SK-N-SH treated with all-trans-retinoic acid at 6 μM for 48 hours (cell line): Measurements from ENCODE around the gene RAB7B.

ENCODE experiments used
- ATAC-seq: fragments of 200-7000 bp; cut with Tn5 transposase; 3 replicates; pipeline ENCODE4 v1.9.1; 2020; ENCODE audit warnings: mild to moderate bottlenecking, moderate library complexity
- ARNTL ChIP-seq: fragments of 450-650 bp; formaldehyde crosslinking; IDR thresholded peaks from 2 replicates; pipeline ENCODE4 v1.5.0; 2020; ENCODE audit warnings: low read depth, mild to moderate bottlenecking, moderate library complexity, borderline replicate concordance
- BACH2 ChIP-seq: fragments of 250-450 bp; sonication (Bioruptor Pico); IDR thresholded peaks from 2 replicates; pipeline ENCODE4 v1.9.0; 2021; ENCODE audit warnings: mild to moderate bottlenecking, borderline replicate concordance
- CREB5 ChIP-seq: fragments of 250-450 bp; sonication (Bioruptor Pico); IDR thresholded peaks from 2 replicates; pipeline ENCODE4 v1.5.1; 2020; ENCODE audit warnings: low read depth, mild to moderate bottlenecking, moderate library complexity
- CSDC2 ChIP-seq: fragments of 250-450 bp; sonication (Bioruptor Pico); IDR thresholded peaks from 2 replicates; pipeline ENCODE4 v1.5.0; 2020; ENCODE audit warnings: mild to moderate bottlenecking, moderate library complexity
- CSRNP3 ChIP-seq: fragments of 250-450 bp; sonication (Bioruptor Pico); IDR thresholded peaks from 2 replicates; pipeline ENCODE4 v1.5.1; 2021; ENCODE audit warnings: mild to moderate bottlenecking, moderate library complexity
- GLIS3 ChIP-seq: fragments of 250-450 bp; sonication (Bioruptor Pico); IDR thresholded peaks from 2 replicates; pipeline ENCODE4 v1.5.0; 2020; ENCODE audit warnings: mild to moderate bottlenecking, moderate library complexity
- ISL1 ChIP-seq: fragments of 250-450 bp; sonication (Bioruptor Pico); IDR thresholded peaks from 2 replicates; pipeline ENCODE4 v2.1.2; 2022; ENCODE audit warnings: mild to moderate bottlenecking, moderate library complexity
- OSR1 ChIP-seq: fragments of 250-450 bp; sonication (Bioruptor Pico); IDR thresholded peaks from 2 replicates; pipeline ENCODE4 v1.8.0; 2022; ENCODE audit warnings: moderate library complexity, mild to moderate bottlenecking, inconsistent platforms
- POU6F1 ChIP-seq: fragments of 250-450 bp; sonication (Bioruptor Pico); IDR thresholded peaks from 2 replicates; pipeline ENCODE4 v1.8.0; 2021; ENCODE audit warnings: low read depth, mild to moderate bottlenecking, moderate library complexity, borderline replicate concordance
- PPARA ChIP-seq: fragments of 250-450 bp; sonication (Bioruptor Pico); IDR thresholded peaks from 2 replicates; pipeline ENCODE4 v1.5.0; 2020; ENCODE audit warnings: mild to moderate bottlenecking, borderline replicate concordance
- SNAI2 ChIP-seq: fragments of 250-450 bp; sonication (Bioruptor Pico); IDR thresholded peaks from 2 replicates; pipeline ENCODE4 v1.5.0; 2020; ENCODE audit warnings: mild to moderate bottlenecking, moderate library complexity
- TCF4 ChIP-seq: fragments of 250-450 bp; sonication (Bioruptor Pico); IDR thresholded peaks from 2 replicates; pipeline ENCODE4 v1.8.0; 2021; ENCODE audit warnings: mild to moderate bottlenecking, moderate library complexity, borderline replicate concordance
- TOX ChIP-seq: fragments of 250-450 bp; sonication (Bioruptor Pico); IDR thresholded peaks from 2 replicates; pipeline ENCODE4 v1.8.0; 2021; ENCODE audit warnings: mild to moderate bottlenecking, moderate library complexity, borderline replicate concordance
- TSHZ2 ChIP-seq: fragments of 250-450 bp; sonication (Bioruptor Pico); IDR thresholded peaks from 2 replicates; pipeline ENCODE4 v1.5.0; 2020; ENCODE audit warnings: mild to moderate bottlenecking, moderate library complexity
- ZFP3 ChIP-seq: fragments of 250-450 bp; sonication (Bioruptor Pico); IDR thresholded peaks from 2 replicates; pipeline ENCODE4 v1.5.0; 2020; ENCODE audit warnings: mild to moderate bottlenecking, moderate library complexity
- ZFP30 ChIP-seq: fragments of 450-650 bp; formaldehyde crosslinking; IDR thresholded peaks from 2 replicates; pipeline ENCODE4 v1.5.0; 2022; ENCODE audit warnings: mild to moderate bottlenecking, moderate library complexity
- ZNF565 ChIP-seq: fragments of 450-650 bp; formaldehyde crosslinking; conservative IDR thresholded peaks from 2 replicates; pipeline ENCODE4 v1.5.0; 2020; ENCODE audit warnings: low read depth, mild to moderate bottlenecking, moderate library complexity
- ZNF8 ChIP-seq: fragments of 450-650 bp; formaldehyde crosslinking; IDR thresholded peaks from 2 replicates; pipeline ENCODE4 v1.5.0; 2020; ENCODE audit warnings: mild to moderate bottlenecking, moderate library complexity

RAB7B gene

GRCh38 chr1:206022766-206023165, 19.6 kb upstream of the RAB7B start (continued):
- no peak for TF ChIP-seq CREB5 (CRISPR knock-in tag)
- TF ChIP-seq TOX, result no peak
- no peak for TF ChIP-seq ARNTL (CRISPR knock-in tag)
- no peak for TF ChIP-seq ZNF565 (CRISPR knock-in tag)
- TF ChIP-seq, all 23 proteins: peak for 0

GRCh38 chr1:206021626-206022365, 18.6 kb upstream of the RAB7B start:
- TF ChIP-seq OSR1 (CRISPR knock-in tag), result no peak
- no peak for TF ChIP-seq TOX
- no peak for TF ChIP-seq ZNF565 (CRISPR knock-in tag)
- TF ChIP-seq ZNF8 (CRISPR knock-in tag), result no peak
- TF ChIP-seq ZFP3 (CRISPR knock-in tag), result no peak
- TF ChIP-seq TCF4 (CRISPR knock-in tag), result no peak
- TF ChIP-seq TSHZ2 (CRISPR knock-in tag), result no peak
- TF ChIP-seq POU6F1, result no peak
- no peak for TF ChIP-seq CREB5 (CRISPR knock-in tag)
- TF ChIP-seq SNAI2 (CRISPR knock-in tag), result no peak
- TF ChIP-seq BACH2, result no peak
- no peak for TF ChIP-seq ZFP30
- no peak for TF ChIP-seq PPARA
- TF ChIP-seq, all 23 proteins: peak for 0
- ATAC-seq, result peak; percentile 70

GRCh38 chr1:206021008-206021625, 17.9 kb upstream of the RAB7B start:
- ATAC-seq, result no peak
- TF ChIP-seq TCF4 (CRISPR knock-in tag) (no peak), OSR1 (CRISPR knock-in tag) (no peak), ZNF8 (CRISPR knock-in tag) (no peak), GLIS3 (CRISPR knock-in tag) (no peak)
- TF ChIP-seq, all 23 proteins: peak for 0

GRCh38 chr1:206020393-206021007, 17.3 kb upstream of the RAB7B start:
- no peak for TF ChIP-seq ISL1 (CRISPR knock-in tag)
- TF ChIP-seq ZFP3 (CRISPR knock-in tag), result no peak
- ATAC-seq, result no peak

GRCh38 chr1:206015071-206015470, 11.9 kb upstream of the RAB7B start:
- no peak for ATAC-seq
- no peak for TF ChIP-seq ARNTL (CRISPR knock-in tag)
- no peak for TF ChIP-seq BACH2
- TF ChIP-seq GLIS3 (CRISPR knock-in tag), result no peak
- no peak for TF ChIP-seq CSDC2 (CRISPR knock-in tag)
- TF ChIP-seq CSRNP3, result no peak
